NCI-H345 treated with DMSO at 0.1 percent for 48 hours (cell line): ENCODE results near the gene OTOG.

Experiments
- DNase-seq: peaks from one replicate; lab custom pipeline; 2025; ENCODE audit not compliant: unreplicated experiment; lab: John Stamatoyannopoulos, UW

The OTOG gene

GRCh38 chr11:17646451-17647145 lies 99.5 kb downstream of the OTOG start:
- no peak for DNase-seq

- no peak for DNase-seq
These were observed 101.5 kb downstream of the OTOG start for GRCh38 chr11:17648528-17648927.

GRCh38 chr11:17649261-17649660 lies 102.2 kb downstream of the OTOG start:
- DNase-seq = no peak

- DNase-seq = no peak
These were observed 102.6 kb downstream of the OTOG start for GRCh38 chr11:17649696-17650095.

- no peak for DNase-seq
These were observed 103.3 kb downstream of the OTOG start for GRCh38 chr11:17650127-17650911.

GRCh38 chr11:17651061-17651460 lies 104.0 kb downstream of the OTOG start:
- DNase-seq = no peak

- DNase-seq = no peak
These were observed 104.6 kb downstream of the OTOG start for GRCh38 chr11:17651681-17652080.

GRCh38 chr11:17652556-17652955 lies 105.5 kb downstream of the OTOG start:
- DNase-seq = no peak

GRCh38 chr11:17653611-17654010 lies 106.6 kb downstream of the OTOG start:
- DNase-seq = no peak

GRCh38 chr11:17655682-17656081 lies 108.6 kb downstream of the OTOG start:
- DNase-seq = no peak

- DNase-seq = no peak
These were observed 111.2 kb downstream of the OTOG start for GRCh38 chr11:17658211-17658610.

GRCh38 chr11:17668166-17668565 lies 121.1 kb downstream of the OTOG start:
- no peak for DNase-seq

- no peak for DNase-seq
These were observed 125.4 kb downstream of the OTOG start for GRCh38 chr11:17672469-17672868.

GRCh38 chr11:17673951-17674350 lies 126.9 kb downstream of the OTOG start:
- DNase-seq = no peak

- no peak for DNase-seq
These were observed 135.8 kb downstream of the OTOG start for GRCh38 chr11:17682848-17683247.

GRCh38 chr11:17683377-17684161 lies 136.5 kb downstream of the OTOG start:
- DNase-seq = no peak

- DNase-seq = no peak
These were observed 137.5 kb downstream of the OTOG start for GRCh38 chr11:17684550-17684949.

- no peak for DNase-seq
These were observed 139.3 kb downstream of the OTOG start for GRCh38 chr11:17686231-17686980.

- DNase-seq = no peak
These were observed 141.0 kb downstream of the OTOG start for GRCh38 chr11:17687946-17688670.

GRCh38 chr11:17691550-17691949 lies 144.5 kb downstream of the OTOG start:
- DNase-seq = no peak
